ENCODE measurements around the gene TBC1D17. TPM values are rescaled to one million over a fixed set of nuclear protein-coding genes. Genes with fewer than 3 reads are reported as not detected.

Gene TBC1D17
- total and polyA plus RNA-seq, 10 of the 15 experiments (the other 5 are each of a cell fraction or from before 2014, with no cell fraction given) = 0.42 to 20.4 (median 11.2) TPM

GRCh38 chr19:49911381-49912145 lies 34.1 kb downstream of the TBC1D17 start (continued):
- 0 out of 2 replicates have a peak, but pooled peaks have one; percentile 20 for TF ChIP-seq SMARCA5 (IDR thresholded peaks at IDR 0.05)
- peak; percentile 92 for TF ChIP-seq RELB (IDR thresholded peaks at IDR 0.05; ENCODE audit: low read depth)
- TF ChIP-seq IKZF1 (conservative IDR thresholded peaks at IDR 0.05) = peak; percentile 83
- TF ChIP-seq NR2C1 (IDR thresholded peaks at IDR 0.05) = no peak
- no peak for TF ChIP-seq SIX5 (IDR thresholded peaks at IDR 0.05; ENCODE audit: low read depth, low read length, severe bottlenecking)
- no peak for TF ChIP-seq ZNF384 (IDR thresholded peaks at IDR 0.05; ENCODE audit: borderline replicate concordance, low read depth, low read length)
- TF ChIP-seq WRNIP1 (IDR thresholded peaks at IDR 0.05; ENCODE audit: borderline replicate concordance, low read depth, low read length) = no peak
- peak; percentile 35; the same call in 1 of the 2 replicates for TF ChIP-seq PKNOX1 (IDR thresholded peaks at IDR 0.05)
- no peak for TF ChIP-seq CHD2 (IDR thresholded peaks at IDR 0.05; ENCODE audit: borderline replicate concordance, low read depth, low read length)
- TF ChIP-seq ZNF207 (IDR thresholded peaks at IDR 0.05; ENCODE audit: borderline replicate concordance) = no peak
- no peak for TF ChIP-seq PBX3 (IDR thresholded peaks at IDR 0.05; ENCODE audit: insufficient replicate concordance, low read depth, low read length)
- no peak for TF ChIP-seq BRCA1 (IDR thresholded peaks at IDR 0.05; ENCODE audit: low read depth, low read length)
- no peak for TF ChIP-seq BCL3 (IDR thresholded peaks at IDR 0.05; ENCODE audit: borderline replicate concordance, insufficient read depth, low read depth, low read length, poor library complexity, severe bottlenecking)
- TF ChIP-seq CTCF (IDR thresholded peaks at IDR 0.05 in 2 of 3, conservative IDR thresholded peaks at IDR 0.05 in 1 of 3; ENCODE audit: control insufficient read depth in 2 of 3, extremely low read depth in 1 of 3, insufficient read depth in 1 of 3, low read depth in 3 of 3, low read length in 3 of 3) = no peak
- TF ChIP-seq ZBTB11 (CRISPR knock-in tag; IDR thresholded peaks at IDR 0.05) = no peak
- TF ChIP-seq STAT3 (IDR thresholded peaks at IDR 0.05; ENCODE audit: low read depth, low read length) = no peak
- TF ChIP-seq STAT1 (conservative IDR thresholded peaks at IDR 0.05) = no peak
- TF ChIP-seq BACH1 (IDR thresholded peaks at IDR 0.05; ENCODE audit: borderline replicate concordance) = no peak
